RWPE1 (cell line): ENCODE measurements around the gene KIT.
A peak's percentile ranks its signal among the peaks of the same experiment; 100 is the strongest.

Source experiments
- CTCF ChIA-PET: fragments of 350-600 bp; sonication (Branson Sonifier 250); formaldehyde crosslinking; extraction: SDS; loops from one replicate; lab custom pipeline; 2021; lab: Yijun Ruan, JAX
- POLR2A ChIA-PET: fragments of 400-600 bp; formaldehyde crosslinking; extraction: SDS; loops from one replicate; lab custom pipeline; 2020; ENCODE audit warnings: antibody characterized with exemption; ENCODE audit not compliant: low non-redundant PET; lab: Yijun Ruan, JAX
- DNase-seq: peaks from one replicate; pipeline ENCODE4 v3.0.0; 2012; ENCODE audit warnings: low spot score
- H3K27ac ChIP-seq: fragments of 450-650 bp; 2 replicates; pipeline ENCODE4 v1.5.1; 2017
- CTCF ChIP-seq: fragments of 450-650 bp; conservative IDR thresholded peaks from 2 replicates; pipeline ENCODE4 v1.5.1; 2017; ENCODE audit warnings: low read depth, mild to moderate bottlenecking

The KIT gene

GRCh38 chr4:54645830-54646229, 11.9 kb upstream of the KIT start:
- no peak for DNase-seq
- ChIA-PET CTCF (interaction anchor here (0.6 kb wide), 2 partner anchors 13 to 315 kb away, joined by 3 read pairs; no protein-coding TSS in a partner anchor), POLR2A (no interaction called here)
- no peak for TF ChIP-seq CTCF
- H3K27ac ChIP-seq = no peak overlapping the region

DNA sequence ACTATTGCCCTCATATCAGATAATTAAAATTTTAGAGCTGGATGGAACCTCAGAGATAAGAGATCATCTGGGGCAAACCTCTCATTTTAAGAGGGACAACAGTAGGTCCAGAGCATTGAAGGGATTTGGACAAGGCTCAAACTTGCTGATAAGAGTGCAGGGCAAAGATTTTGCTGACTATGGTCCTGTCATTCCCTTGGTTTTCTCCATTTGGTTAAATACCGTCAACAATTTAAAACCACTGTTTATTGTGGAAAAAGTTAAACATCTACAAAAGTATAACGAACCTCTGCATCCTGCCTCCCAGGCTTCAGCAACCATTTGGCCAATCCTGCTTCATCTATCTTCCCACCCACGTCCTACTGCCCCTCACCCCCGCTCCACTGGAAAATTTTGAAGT, 10.7 kb upstream of the KIT start:
- no peak for DNase-seq
- ChIA-PET CTCF (interaction anchor here (0.6 kb wide), 1 partner anchor 931 kb away, joined by 6 read pairs; no protein-coding TSS in a partner anchor), POLR2A (no interaction called here)
- no peak overlapping the region for H3K27ac ChIP-seq
- no peak for TF ChIP-seq CTCF

DNA sequence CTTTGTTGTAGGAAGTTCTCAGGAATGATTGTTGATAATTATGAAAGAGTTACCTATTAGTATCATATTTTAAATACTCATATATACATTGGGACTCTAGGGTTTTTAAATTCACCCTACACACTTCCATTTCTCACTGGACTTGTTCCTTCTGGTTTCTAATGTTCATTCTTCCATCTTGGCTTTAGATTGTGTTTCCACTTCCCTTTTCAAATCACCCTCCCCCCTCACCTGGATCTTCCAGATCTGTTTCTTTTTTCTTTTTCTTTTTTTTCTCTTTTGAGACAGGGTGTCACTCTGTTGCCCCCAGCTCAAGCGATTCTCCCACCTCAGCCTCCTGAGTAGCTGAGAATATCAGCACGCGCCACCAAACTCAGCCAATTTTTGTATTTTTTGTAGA, 6.7 kb upstream of the KIT start:
- CTCF ChIA-PET = no interaction called here
- POLR2A ChIA-PET = no interaction called here
- no peak for TF ChIP-seq CTCF
- DNase-seq = no peak
- H3K27ac ChIP-seq = no peak overlapping the region

GRCh38 chr4:54654753-54655152, 3.0 kb upstream of the KIT start:
- ChIA-PET POLR2A (no interaction called here), CTCF (no interaction called here)
- no peak overlapping the region for H3K27ac ChIP-seq
- DNase-seq = no peak
- no peak for TF ChIP-seq CTCF

- CTCF ChIA-PET = interaction anchor here (0.6 kb wide), 1 partner anchor 786 kb away, joined by 3 read pairs; no protein-coding TSS in a partner anchor
- no peak overlapping the region for H3K27ac ChIP-seq
- POLR2A ChIA-PET = no interaction called here
- no peak for TF ChIP-seq CTCF
- DNase-seq = no peak
Observed at GRCh38 chr4:54657185-54657550, 589 bp upstream of the KIT start.

DNA sequence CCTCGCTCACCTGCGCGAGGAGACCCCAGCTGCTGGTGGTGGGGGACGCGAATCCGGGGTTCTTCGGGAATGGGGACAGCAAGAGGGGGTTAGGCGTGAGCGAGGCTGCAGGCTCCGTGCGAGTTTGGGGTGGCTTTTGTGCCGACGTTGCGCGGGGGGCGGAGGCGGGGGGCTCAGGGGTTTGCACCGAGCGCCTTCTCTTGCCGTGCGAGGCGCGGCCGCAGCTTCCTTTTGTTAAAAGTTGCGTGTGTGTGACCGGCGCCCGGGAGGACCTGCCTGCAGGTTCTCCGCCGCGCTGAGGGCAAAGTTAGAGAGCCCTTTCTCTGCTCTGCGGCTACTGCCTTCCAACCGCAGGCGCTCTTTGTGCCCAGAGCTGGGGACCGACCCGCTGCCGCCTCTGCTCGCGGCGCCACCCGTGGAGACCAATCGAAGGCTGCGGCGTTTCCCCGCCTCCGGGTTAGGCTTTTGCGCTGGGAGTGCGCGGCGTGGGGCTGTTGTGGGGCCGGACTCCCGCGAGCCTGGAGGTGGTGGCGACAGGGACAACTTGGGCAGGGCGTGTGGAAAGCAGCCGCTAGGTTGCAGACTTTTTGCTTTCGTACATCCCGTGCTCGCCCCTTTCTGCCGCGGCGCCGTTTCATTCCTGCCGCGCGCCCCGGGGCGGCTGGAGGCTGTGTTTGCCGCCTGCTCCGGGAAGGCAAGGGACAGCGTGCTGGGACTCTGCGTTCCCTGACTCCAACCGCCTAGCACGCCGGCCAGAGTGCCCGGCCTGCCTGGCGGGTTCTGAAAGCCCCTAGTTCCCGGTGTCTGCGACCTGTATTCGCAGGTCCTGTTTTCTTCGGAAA, 716 bp downstream of the KIT start:
- TF ChIP-seq CTCF = 0 out of 2 replicates have a peak, but pooled peaks have one; percentile 21
- no peak overlapping the region for H3K27ac ChIP-seq
- POLR2A ChIA-PET = interaction anchor here (0.7 kb wide), 1 partner anchor 70 kb away, joined by 3 read pairs; no protein-coding TSS in a partner anchor
- CTCF ChIA-PET = interaction anchor here (0.6 to 0.7 kb wide), 4 partner anchors 13 to 207 kb away, joined by 3 to 7 read pairs (median 3); no protein-coding TSS in a partner anchor
- DNase-seq = peak; percentile 24
